ENCODE measurements around the gene TEX29. TPM values are rescaled to one million over a fixed set of nuclear protein-coding genes. Genes with fewer than 3 reads are reported as not detected.

The TEX29 gene
- total RNA-seq, 1 donor from 2014 or later, result 0.81 TPM

- DNase-seq (no peak), ATAC-seq (no peak)
- H3K27me3 ChIP-seq, result peaks cover 8% of the 10 kb centered on the region
- H3K36me3 ChIP-seq, result no peaks in the 10 kb centered on the region
- H3K9me3 ChIP-seq, result no peaks in the 10 kb centered on the region
- no peaks in the 10 kb centered on the region for H3K4me1 ChIP-seq
- TF ChIP-seq CTCF (IDR thresholded peaks at IDR 0.05), result no peak
- H3K4me3 ChIP-seq, result no peak overlapping the region
- no peak overlapping the region for H3K27ac ChIP-seq
- intact Hi-C loops (cut with DNase I), result no loop called here
These were observed 38.9 kb downstream of the TEX29 start for GRCh38 chr13:111359237-111359915.

GRCh38 chr13:111359930-111360329 is 39.5 kb downstream of the TEX29 start:
- no peaks in the 10 kb centered on the region for H3K9me3 ChIP-seq
- no peaks in the 10 kb centered on the region for H3K36me3 ChIP-seq
- H3K27me3 ChIP-seq, result peaks cover 8% of the 10 kb centered on the region
- ATAC-seq, result no peak
- H3K4me1 ChIP-seq, result no peaks in the 10 kb centered on the region
- H3K27ac ChIP-seq, result no peak overlapping the region
- H3K4me3 ChIP-seq, result no peak overlapping the region
- intact Hi-C loops (cut with DNase I), result no loop called here
- TF ChIP-seq CTCF (IDR thresholded peaks at IDR 0.05), result no peak
- no peak for DNase-seq

GRCh38 chr13:111360452-111360851 is 40.0 kb downstream of the TEX29 start:
- H3K27me3 ChIP-seq, result peaks cover 8% of the 10 kb centered on the region
- no peaks in the 10 kb centered on the region for H3K36me3 ChIP-seq
- DNase-seq (no peak), ATAC-seq (no peak)
- TF ChIP-seq CTCF (IDR thresholded peaks at IDR 0.05), result no peak
- no peaks in the 10 kb centered on the region for H3K9me3 ChIP-seq
- H3K4me1 ChIP-seq, result no peaks in the 10 kb centered on the region
- no peak overlapping the region for H3K4me3 ChIP-seq
- intact Hi-C loops (cut with DNase I), result no loop called here
- H3K27ac ChIP-seq, result no peak overlapping the region

GRCh38 chr13:111361046-111361872 is 40.8 kb downstream of the TEX29 start:
- intact Hi-C loops (cut with DNase I), result no loop called here
- DNase-seq (no peak), ATAC-seq (no peak)
- no peaks in the 10 kb centered on the region for H3K4me1 ChIP-seq
- no peak overlapping the region for H3K27ac ChIP-seq
- H3K4me3 ChIP-seq, result no peak overlapping the region
- no peak for TF ChIP-seq CTCF (IDR thresholded peaks at IDR 0.05)
- H3K9me3 ChIP-seq, result no peaks in the 10 kb centered on the region
- H3K27me3 ChIP-seq, result peaks cover 8% of the 10 kb centered on the region
- no peaks in the 10 kb centered on the region for H3K36me3 ChIP-seq

- TF ChIP-seq CTCF (IDR thresholded peaks at IDR 0.05), result no peak
- H3K27ac ChIP-seq, result no peak overlapping the region
- H3K9me3 ChIP-seq, result no peaks in the 10 kb centered on the region
- DNase-seq (no peak), ATAC-seq (no peak)
- peaks cover 8% of the 10 kb centered on the region for H3K27me3 ChIP-seq
- H3K4me3 ChIP-seq, result no peak overlapping the region
- H3K4me1 ChIP-seq, result no peaks in the 10 kb centered on the region
- intact Hi-C loops (cut with DNase I), result no loop called here
- H3K36me3 ChIP-seq, result no peaks in the 10 kb centered on the region
These were observed 41.6 kb downstream of the TEX29 start for GRCh38 chr13:111361873-111362648.

Data from upper lobe of right lung (tissue), 1 donor.